SU-DHL-6 (cell line): ENCODE results near the gene MAK.

ENCODE experiments used
- H2AFZ ChIP-seq: fragments of 200-600 bp; sonication (generic); 2 replicates; pipeline ENCODE4 v1.6.1; 2014; ENCODE audit warnings: low read depth, mild to moderate bottlenecking, moderate library complexity, mixed read lengths, antibody characterized with exemption, low read length; ENCODE audit not compliant: severe bottlenecking
- H3F3A ChIP-seq: fragments of 200-600 bp; shearing (Covaris generic); 2 replicates; pipeline ENCODE4 v1.6.0; 2016; ENCODE audit warnings: antibody characterized with exemption, mild to moderate bottlenecking; ENCODE audit not compliant: insufficient read depth
- H3K27ac ChIP-seq: fragments of 200-600 bp; sonication (generic); 2 replicates; pipeline ENCODE4 v1.5.1; 2016; ENCODE audit warnings: low read depth, mild to moderate bottlenecking, low read length, moderate library complexity, mixed read lengths
- H3K27me3 ChIP-seq: fragments of 200-600 bp; sonication (generic), shearing (Covaris generic); 2 replicates; pipeline ENCODE4 v1.6.0; 2014; ENCODE audit warnings: mild to moderate bottlenecking, low read length
- H3K36me3 ChIP-seq: fragments of 200-600 bp; sonication (generic); 2 replicates; pipeline ENCODE4 v1.6.1; 2014; ENCODE audit warnings: mild to moderate bottlenecking, low read length, mixed read lengths
- H3K4me2 ChIP-seq: fragments of 300-600, 200-600 bp; shearing (Covaris generic), sonication (generic); 2 replicates; pipeline ENCODE4 v1.6.0; 2014; ENCODE audit warnings: low read length, low read depth, mild to moderate bottlenecking; ENCODE audit not compliant: poor library complexity, severe bottlenecking
- H3K4me3 ChIP-seq: fragments of 200-600 bp; sonication (generic); 2 replicates; pipeline ENCODE4 v1.5.1; 2014; ENCODE audit warnings: antibody characterized with exemption, low read length, mild to moderate bottlenecking, mixed read lengths; ENCODE audit not compliant: insufficient read depth, poor library complexity, severe bottlenecking
- H3K79me2 ChIP-seq: fragments of 200-600 bp; sonication (generic); 2 replicates; pipeline ENCODE4 v1.6.1; 2014; ENCODE audit warnings: mild to moderate bottlenecking, low read length, moderate library complexity; ENCODE audit not compliant: insufficient read depth
- H3K9ac ChIP-seq: fragments of 200-600 bp; sonication (generic); 2 replicates; pipeline ENCODE4 v1.7.0; 2014; ENCODE audit warnings: mild to moderate bottlenecking, low read length
- H3K9me2 ChIP-seq: fragments of 200-600 bp; sonication (generic); replicated peaks from 2 replicates; pipeline ENCODE4 v1.6.1; 2014; ENCODE audit warnings: low read length; ENCODE audit not compliant: insufficient read depth
- H3K9me3 ChIP-seq: fragments of 200-600 bp; sonication (generic); 2 replicates; pipeline ENCODE4 v1.6.1; 2014; ENCODE audit warnings: low read length, mixed read lengths; ENCODE audit not compliant: insufficient read depth
- H4K20me1 ChIP-seq: fragments of 200-600 bp; sonication (generic); 2 replicates; pipeline ENCODE4 v1.6.1; 2014; ENCODE audit warnings: low read depth, mild to moderate bottlenecking, antibody characterized with exemption, low read length, moderate library complexity, mixed read lengths
- EZH2phosphoT487 ChIP-seq: fragments of 200-600 bp; sonication (generic), shearing (Covaris generic); conservative IDR thresholded peaks from 2 replicates; pipeline ENCODE4 v1.6.1; 2018; ENCODE audit warnings: mild to moderate bottlenecking, antibody characterized with exemption, low read length, moderate library complexity, mixed read lengths
- TF ChIP-seq, protein P1 (sequence below): fragments of 200-600 bp; sonication (generic); IDR thresholded peaks from one replicate; pipeline ENCODE4 v1.5.1; 2017; ENCODE audit warnings: antibody characterized with exemption, mild to moderate bottlenecking, low read length, moderate library complexity; ENCODE audit not compliant: insufficient read depth, poor library complexity, severe bottlenecking

The MAK gene

DNA sequence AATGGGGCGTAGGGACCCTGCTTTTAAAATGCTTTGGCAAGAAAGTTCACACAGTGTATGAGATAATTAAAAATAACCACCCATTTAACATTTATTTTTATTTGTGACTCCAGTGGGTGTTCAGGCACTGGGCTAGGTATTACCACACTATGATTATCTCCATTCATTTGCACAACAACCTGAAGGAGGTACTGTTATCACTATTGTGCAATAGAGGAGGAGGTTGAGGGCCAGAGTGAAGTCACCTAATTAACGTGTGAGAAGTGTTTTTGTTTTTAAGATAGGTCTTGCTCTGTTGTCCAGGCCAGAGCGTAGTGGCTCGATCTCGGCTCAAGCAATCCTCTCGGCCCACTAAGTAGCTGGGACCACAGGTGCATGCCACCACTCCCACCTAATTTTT, 29.2 kb downstream of the MAK start:
- H4K20me1 ChIP-seq, result no peaks in the 10 kb centered on the region
- H3K27ac ChIP-seq, result no peak overlapping the region
- H3F3A ChIP-seq, result no peaks in the 10 kb centered on the region
- no peaks in the 10 kb centered on the region for H3K27me3 ChIP-seq
- H3K4me3 ChIP-seq, result no peak overlapping the region
- no peak overlapping the region for H3K4me2 ChIP-seq
- H3K9me2 ChIP-seq, result no peaks in the 10 kb centered on the region
- no peaks in the 10 kb centered on the region for H3K9me3 ChIP-seq
- TF ChIP-seq EZH2phosphoT487, result no peak
- TF ChIP-seq, protein P1, sequence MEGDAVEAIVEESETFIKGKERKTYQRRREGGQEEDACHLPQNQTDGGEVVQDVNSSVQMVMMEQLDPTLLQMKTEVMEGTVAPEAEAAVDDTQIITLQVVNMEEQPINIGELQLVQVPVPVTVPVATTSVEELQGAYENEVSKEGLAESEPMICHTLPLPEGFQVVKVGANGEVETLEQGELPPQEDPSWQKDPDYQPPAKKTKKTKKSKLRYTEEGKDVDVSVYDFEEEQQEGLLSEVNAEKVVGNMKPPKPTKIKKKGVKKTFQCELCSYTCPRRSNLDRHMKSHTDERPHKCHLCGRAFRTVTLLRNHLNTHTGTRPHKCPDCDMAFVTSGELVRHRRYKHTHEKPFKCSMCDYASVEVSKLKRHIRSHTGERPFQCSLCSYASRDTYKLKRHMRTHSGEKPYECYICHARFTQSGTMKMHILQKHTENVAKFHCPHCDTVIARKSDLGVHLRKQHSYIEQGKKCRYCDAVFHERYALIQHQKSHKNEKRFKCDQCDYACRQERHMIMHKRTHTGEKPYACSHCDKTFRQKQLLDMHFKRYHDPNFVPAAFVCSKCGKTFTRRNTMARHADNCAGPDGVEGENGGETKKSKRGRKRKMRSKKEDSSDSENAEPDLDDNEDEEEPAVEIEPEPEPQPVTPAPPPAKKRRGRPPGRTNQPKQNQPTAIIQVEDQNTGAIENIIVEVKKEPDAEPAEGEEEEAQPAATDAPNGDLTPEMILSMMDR, result no peak
- H3K9ac ChIP-seq, result no peak overlapping the region
- H2AFZ ChIP-seq, result no peak overlapping the region
- no peaks in the 10 kb centered on the region for H3K79me2 ChIP-seq
- peaks cover 3% of the 10 kb centered on the region; the same call in 1 of the 2 replicates for H3K36me3 ChIP-seq

DNA sequence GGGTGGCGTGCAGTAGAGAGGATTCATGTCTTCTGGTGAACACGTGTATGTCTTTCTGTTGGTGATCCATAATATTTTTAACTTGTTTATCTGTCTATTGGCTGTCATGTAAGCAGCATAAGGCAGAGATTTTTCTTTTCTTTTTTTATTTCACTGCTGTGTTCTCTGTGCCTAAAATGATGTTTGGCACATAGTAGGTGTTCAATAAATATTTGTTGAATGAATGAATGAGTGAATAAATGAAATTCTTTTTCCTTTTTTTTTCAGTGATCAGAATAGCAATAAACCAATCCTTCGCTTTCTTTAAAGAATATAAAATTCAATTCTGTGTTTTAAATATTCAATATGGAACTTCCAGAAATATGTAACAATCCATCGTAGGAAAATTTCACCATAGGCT, 30.0 kb downstream of the MAK start:
- H3K27ac ChIP-seq, result no peak overlapping the region
- 0 out of 2 replicates have a peak, but pooled peaks cover 3% of the 10 kb centered on the region for H4K20me1 ChIP-seq
- no peak overlapping the region for H3K4me3 ChIP-seq
- H3K4me2 ChIP-seq, result no peak overlapping the region
- peaks cover 3% of the 10 kb centered on the region; the same call in 1 of the 2 replicates for H3K36me3 ChIP-seq
- no peak overlapping the region for H2AFZ ChIP-seq
- TF ChIP-seq EZH2phosphoT487, result no peak
- TF ChIP-seq, protein P1, result no peak
- H3K9me2 ChIP-seq, result no peaks in the 10 kb centered on the region
- H3K79me2 ChIP-seq, result no peaks in the 10 kb centered on the region
- no peaks in the 10 kb centered on the region for H3K27me3 ChIP-seq
- no peak overlapping the region for H3K9ac ChIP-seq
- H3K9me3 ChIP-seq, result no peaks in the 10 kb centered on the region
- no peaks in the 10 kb centered on the region for H3F3A ChIP-seq

DNA sequence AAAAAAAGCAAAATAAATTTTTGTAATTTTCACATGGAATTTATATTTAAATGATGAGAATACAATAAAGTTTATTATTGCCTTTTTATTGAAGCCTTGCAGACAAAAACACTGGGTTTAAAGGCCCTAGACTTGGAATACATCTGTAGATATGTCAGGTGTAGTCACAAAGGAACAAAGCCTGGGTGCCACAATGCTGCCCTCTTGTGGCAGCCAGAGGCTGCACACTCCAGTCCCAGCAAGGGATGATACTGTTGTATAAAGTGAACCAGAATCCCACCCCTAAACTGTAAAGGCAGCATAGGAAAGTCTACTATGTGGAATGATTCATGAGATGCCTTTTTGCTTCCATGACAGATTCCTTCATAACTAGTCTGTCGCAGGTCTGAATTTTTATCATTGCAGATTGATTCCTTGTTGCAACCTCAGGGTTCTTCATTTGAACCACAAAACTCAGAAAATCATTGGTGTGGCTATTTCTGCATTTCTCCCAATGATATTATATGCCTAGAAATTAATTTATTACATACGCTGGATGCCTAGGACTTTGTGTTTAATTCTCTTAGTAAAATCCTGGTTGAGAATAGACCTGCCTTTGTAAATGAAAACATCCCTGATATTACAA, 37.0 kb downstream of the MAK start:
- Histone ChIP-seq H3F3A (no peaks in the 10 kb centered on the region), H3K9me3 (no peaks in the 10 kb centered on the region), H2AFZ (no peak overlapping the region), H3K9ac (no peak overlapping the region), H3K27ac (no peak overlapping the region), H3K4me3 (no peak overlapping the region), H3K4me2 (no peak overlapping the region), H3K36me3 (no peaks in the 10 kb centered on the region), H3K27me3 (no peaks in the 10 kb centered on the region), H4K20me1 (0 out of 2 replicates have a peak, but pooled peaks cover 3% of the 10 kb centered on the region), H3K9me2 (no peaks in the 10 kb centered on the region), H3K79me2 (no peaks in the 10 kb centered on the region)
- TF ChIP-seq EZH2phosphoT487, result no peak
- TF ChIP-seq, protein P1, result peak; percentile 100
